ENCODE data around the gene NRTN. TPM values are rescaled to one million over a fixed set of nuclear protein-coding genes. Genes with fewer than 3 reads are reported as not detected.

NRTN gene
- polyA plus RNA-seq, 3 donors = not detected

GRCh38 chr19:5795382-5795919, 9.4 kb upstream of the NRTN start:
- Histone ChIP-seq H3K27me3 (ENCODE audit: control insufficient read depth in 2 of 2, insufficient read depth in 2 of 2, low read length in 2 of 2) (peaks cover 0 to 4% of the 10 kb centered on the region in 2 donors), H3K27ac (ENCODE audit: low read depth in 1 of 2, low read length in 2 of 2) (no peak overlapping the region), H3K9ac (ENCODE audit: insufficient read depth, low read length, poor library complexity, severe bottlenecking) (no peak overlapping the region), H3K9me3 (replicated peaks in 1 of 2; ENCODE audit: control insufficient read depth in 1 of 2, insufficient read depth in 1 of 2, low read length in 2 of 2) (peaks cover 0 to 7% of the 10 kb centered on the region in 2 donors), H3K4me1 (ENCODE audit: control insufficient read depth in 1 of 2, insufficient read depth in 2 of 2, low read length in 2 of 2) (peaks cover under 1 to 13% of the 10 kb centered on the region in 2 donors), H3K4me2 (replicated peaks; ENCODE audit: extremely low read depth, low read length, poor library complexity, severe bottlenecking) (no peak overlapping the region), H3K79me2 (ENCODE audit: insufficient read depth, low read length) (no peaks in the 10 kb centered on the region), H3K4me3 (replicated peaks in 1 of 3; ENCODE audit: low read depth in 2 of 3, low read length in 3 of 3) (no peak overlapping the region), H2AFZ (ENCODE audit: insufficient read depth, low read depth, low read length, poor library complexity, severe bottlenecking) (no peak overlapping the region), H4K20me1 (ENCODE audit: insufficient read depth, low read length) (no peaks in the 10 kb centered on the region), H3K36me3 (replicated peaks in 1 of 2; ENCODE audit: control insufficient read depth in 1 of 2, insufficient read depth in 2 of 2, low read length in 2 of 2) (no peaks in the 10 kb centered on the region)
- peaks cover 0 to 2% of the 10 kb centered on the region in 2 donors for H3K36me3 Mint-ChIP-seq
- H3K4me1 Mint-ChIP-seq = peaks cover 12% of the 10 kb centered on the region
- H3K9me3 Mint-ChIP-seq = peaks cover 0 to 7% (median 0%) of the 10 kb centered on the region in 7 donors
- no peak for TF ChIP-seq CTCF (IDR thresholded peaks at IDR 0.05)
- DNase-seq = no peak
- 100% methylated on average over 4 of the region's 7 CpGs for WGBS (ENCODE audit: insufficient coverage)
- peaks cover 16 to 27% (median 27%) of the 10 kb centered on the region in 3 donors for H3K27me3 Mint-ChIP-seq (ENCODE audit: low read depth in 3 of 3)
- H3K4me3 Mint-ChIP-seq = no peak overlapping the region
- peak overlapping the region in 1 of 7 donors; percentile 60 for H3K27ac Mint-ChIP-seq
- intact Hi-C loops (cut with micrococcal nuclease) = loop anchor here in 1 of 2 donors (10.0 kb wide), 1 partner anchor 111 kb away; the partner anchor contains the start of genes HSD11B1L and MICOS13

GRCh38 chr19:5798244-5798643, 6.6 kb upstream of the NRTN start:
- Histone ChIP-seq H3K36me3 (replicated peaks in 1 of 2; ENCODE audit: control insufficient read depth in 1 of 2, insufficient read depth in 2 of 2, low read length in 2 of 2) (no peaks in the 10 kb centered on the region), H3K27ac (ENCODE audit: low read depth in 1 of 2, low read length in 2 of 2) (no peak overlapping the region), H2AFZ (ENCODE audit: insufficient read depth, low read depth, low read length, poor library complexity, severe bottlenecking) (no peak overlapping the region), H4K20me1 (ENCODE audit: insufficient read depth, low read length) (no peaks in the 10 kb centered on the region), H3K4me2 (replicated peaks; ENCODE audit: extremely low read depth, low read length, poor library complexity, severe bottlenecking) (no peak overlapping the region), H3K79me2 (ENCODE audit: insufficient read depth, low read length) (no peaks in the 10 kb centered on the region), H3K9ac (ENCODE audit: insufficient read depth, low read length, poor library complexity, severe bottlenecking) (no peak overlapping the region), H3K4me1 (ENCODE audit: control insufficient read depth in 1 of 2, insufficient read depth in 2 of 2, low read length in 2 of 2) (peaks cover 1 to 8% of the 10 kb centered on the region in 2 donors), H3K9me3 (replicated peaks in 1 of 2; ENCODE audit: control insufficient read depth in 1 of 2, insufficient read depth in 1 of 2, low read length in 2 of 2) (no peaks in the 10 kb centered on the region), H3K4me3 (replicated peaks in 1 of 3; ENCODE audit: low read depth in 2 of 3, low read length in 3 of 3) (no peak overlapping the region), H3K27me3 (ENCODE audit: control insufficient read depth in 2 of 2, insufficient read depth in 2 of 2, low read length in 2 of 2) (peaks cover 0 to 20% of the 10 kb centered on the region in 2 donors)
- Mint-ChIP-seq H3K27ac (no peak overlapping the region), H3K4me3 (no peak overlapping the region), H3K36me3 (peaks cover 0 to 2% of the 10 kb centered on the region in 2 donors), H3K27me3 (ENCODE audit: low read depth in 3 of 3) (peaks cover 38 to 54% (median 49%) of the 10 kb centered on the region in 3 donors), H3K9me3 (peaks cover 0 to 5% (median 0%) of the 10 kb centered on the region in 7 donors), H3K4me1 (peaks cover 14% of the 10 kb centered on the region)
- no peak for DNase-seq
- TF ChIP-seq CTCF (IDR thresholded peaks at IDR 0.05) = no peak
- intact Hi-C loops (cut with micrococcal nuclease) = loop anchor here in 1 of 2 donors (10.0 kb wide), 1 partner anchor 113 kb away; the partner anchor contains the start of genes HSD11B1L and MICOS13
- WGBS (ENCODE audit: insufficient coverage) = 97% methylated on average over 5 of the region's 8 CpGs
